Measurements from ENCODE around the gene MAS1.
"Not testable (repeated sequence)": the region's sequence is repeated elsewhere in the genome, so short reads cannot be mapped to it uniquely, and the experiment has no call there.

DNA sequence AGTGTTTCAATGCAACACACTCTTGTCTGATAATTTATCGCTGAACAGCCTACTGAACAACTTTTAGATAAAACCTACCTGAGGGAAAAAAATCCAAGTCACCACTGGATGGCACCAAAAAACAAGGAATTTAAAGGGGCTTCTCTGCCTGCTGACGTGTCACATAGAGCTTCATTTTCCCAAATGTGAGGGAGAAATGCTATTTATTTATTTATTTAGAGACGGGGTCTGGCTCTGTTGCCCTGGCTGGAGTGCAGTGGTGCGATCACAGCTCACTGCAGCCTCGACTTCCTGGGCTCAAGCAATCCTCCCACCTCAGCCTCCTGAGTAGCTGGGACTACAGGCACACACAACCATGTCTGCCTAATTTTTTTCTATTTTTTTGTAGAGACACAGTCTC, 27.4 kb upstream of the MAS1 start:
- TF ChIP-seq POLR2A (IDR thresholded peaks at IDR 0.05; ENCODE audit: low read length); GATA1 (IDR thresholded peaks at IDR 0.05; ENCODE audit: low read depth, low read length): not testable (repeated sequence)

All from erythroblast (primary cell).